Activated CD8-positive, alpha-beta memory T cell treated with anti-CD3 and anti-CD28 coated beads for 4 hours (primary cell): ENCODE data around the gene MRPS5.
A peak's percentile ranks its signal among the peaks of the same experiment; 100 is the strongest.

Source experiments
- DNase-seq, 2 donors: peaks; one replicate each; pipeline ENCODE4 v3.0.0-alpha.2; 2020; ENCODE audit warnings: low read depth in 2 of 2

The MRPS5 gene

GRCh38 chr2:95091885-95092555 lies 29.6 kb downstream of the MRPS5 start:
- DNase-seq = no peak

- no peak for DNase-seq
These were observed 34.2 kb downstream of the MRPS5 start for GRCh38 chr2:95087379-95087778.

GRCh38 chr2:95086017-95086416 lies 35.6 kb downstream of the MRPS5 start:
- DNase-seq = no peak

DNA sequence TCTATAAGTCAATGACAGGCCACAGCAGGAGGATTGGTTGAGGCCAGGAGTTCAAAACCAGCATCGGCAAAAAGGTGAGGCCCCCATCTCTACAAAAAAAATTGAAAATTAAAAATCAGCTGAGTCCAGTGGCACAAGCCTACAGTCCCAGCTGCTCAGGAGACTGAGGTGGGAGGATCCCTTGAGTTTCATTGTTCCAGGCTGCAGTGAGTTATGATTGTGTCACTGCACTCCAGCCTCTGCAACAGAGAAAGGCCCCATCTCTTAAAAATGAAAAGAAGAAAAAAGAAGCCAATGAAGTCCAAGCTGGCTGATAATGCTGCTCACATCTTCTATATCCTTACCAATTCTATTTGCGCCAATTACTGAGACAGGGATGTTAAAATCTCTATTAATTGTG lies 39.1 kb downstream of the MRPS5 start:
- DNase-seq = no peak

DNA sequence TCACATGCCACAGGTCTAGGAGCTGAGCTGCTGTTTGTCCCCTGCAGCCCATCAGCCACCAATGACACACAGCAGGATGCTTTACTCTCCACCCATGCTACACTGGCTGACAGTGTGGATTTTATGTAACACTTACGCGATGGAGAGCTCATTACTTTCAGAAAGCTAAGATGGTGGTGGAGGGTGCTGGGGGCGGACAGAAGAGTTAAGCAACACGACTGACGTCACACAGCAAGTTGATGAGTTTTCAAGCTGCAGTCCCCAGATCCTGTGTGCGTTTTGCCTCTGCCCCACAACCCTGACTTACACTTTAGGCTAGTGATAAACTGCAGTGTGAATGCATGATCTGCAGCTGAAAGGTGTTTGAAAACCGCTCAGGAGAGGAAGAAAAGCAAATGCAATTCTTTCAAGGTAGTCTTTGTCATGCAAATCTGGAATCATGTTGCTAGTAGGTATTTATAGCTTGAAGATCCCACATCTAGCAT lies 42.4 kb downstream of the MRPS5 start:
- no peak for DNase-seq

DNA sequence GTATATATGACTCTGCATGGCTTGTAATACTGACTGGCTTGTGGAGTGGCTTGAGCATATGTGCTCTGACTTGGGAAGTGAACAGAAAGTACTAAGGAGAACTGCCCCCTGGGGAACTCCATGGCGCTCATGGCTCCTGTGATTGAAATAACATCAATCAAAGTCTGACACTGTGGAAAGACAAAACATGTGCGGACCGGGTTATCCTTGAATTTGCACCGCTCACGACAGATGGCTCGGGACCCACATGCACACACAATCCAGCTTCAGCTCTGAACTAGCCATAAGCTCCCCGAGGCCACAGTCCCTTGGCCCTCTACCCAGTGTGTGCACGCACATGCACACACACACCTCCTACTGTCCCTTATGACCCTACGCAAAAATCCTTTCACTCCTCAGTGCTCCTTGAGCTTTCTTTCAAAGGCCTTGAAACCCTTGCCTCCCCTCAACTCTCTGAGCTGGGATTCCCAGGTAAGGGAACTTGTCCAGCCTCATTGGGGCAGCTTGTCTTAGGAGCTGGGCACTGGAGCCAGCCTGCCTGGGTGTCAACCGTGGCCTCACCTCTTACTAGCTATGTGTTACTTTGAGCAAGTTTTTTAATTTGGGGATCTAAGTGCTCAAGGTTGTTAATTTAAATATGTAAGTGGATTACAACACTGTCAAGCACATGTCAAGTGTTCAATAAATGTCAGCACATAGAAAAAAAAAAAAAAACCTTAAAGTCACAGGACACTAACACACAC lies 43.6 kb downstream of the MRPS5 start:
- no peak for DNase-seq

- DNase-seq = no peak
These were observed 44.1 kb downstream of the MRPS5 start for GRCh38 chr2:95077530-95077825.

GRCh38 chr2:95076705-95077529 lies 44.7 kb downstream of the MRPS5 start:
- DNase-seq = peak; percentile 73 to 81

- no peak for DNase-seq
These were observed 46.0 kb downstream of the MRPS5 start for GRCh38 chr2:95075440-95076132.

- peak in 1 of 2 donors; percentile 44 for DNase-seq
These were observed 46.8 kb downstream of the MRPS5 start for GRCh38 chr2:95074663-95075439.

- DNase-seq = no peak
These were observed 47.5 kb downstream of the MRPS5 start for GRCh38 chr2:95073856-95074662.

- no peak for DNase-seq
These were observed 49.2 kb downstream of the MRPS5 start for GRCh38 chr2:95072424-95072823.

- DNase-seq = no peak
These were observed 49.8 kb downstream of the MRPS5 start for GRCh38 chr2:95071856-95072255.

DNA sequence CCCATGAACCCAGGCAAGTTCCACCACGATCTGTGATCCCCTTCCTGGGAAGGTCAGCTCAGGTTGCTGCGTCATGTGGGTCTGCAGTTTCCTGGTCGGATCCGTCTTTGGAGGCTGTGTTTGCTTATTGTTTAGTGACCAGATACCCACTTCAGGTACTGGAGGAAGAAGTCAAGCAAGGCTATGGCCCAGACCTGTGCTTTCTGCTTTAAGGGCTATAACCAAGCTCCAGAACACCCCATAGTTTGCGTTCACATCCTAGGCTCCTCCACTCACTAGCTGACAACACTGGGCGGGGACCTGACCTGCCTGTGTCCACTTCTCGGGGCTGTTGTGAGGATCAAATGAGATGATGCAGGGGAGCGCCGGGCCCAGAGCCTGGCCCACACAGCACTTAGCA lies 52.1 kb downstream of the MRPS5 start:
- no peak for DNase-seq

- DNase-seq = no peak
These were observed 53.4 kb downstream of the MRPS5 start for GRCh38 chr2:95068256-95068655.

DNA sequence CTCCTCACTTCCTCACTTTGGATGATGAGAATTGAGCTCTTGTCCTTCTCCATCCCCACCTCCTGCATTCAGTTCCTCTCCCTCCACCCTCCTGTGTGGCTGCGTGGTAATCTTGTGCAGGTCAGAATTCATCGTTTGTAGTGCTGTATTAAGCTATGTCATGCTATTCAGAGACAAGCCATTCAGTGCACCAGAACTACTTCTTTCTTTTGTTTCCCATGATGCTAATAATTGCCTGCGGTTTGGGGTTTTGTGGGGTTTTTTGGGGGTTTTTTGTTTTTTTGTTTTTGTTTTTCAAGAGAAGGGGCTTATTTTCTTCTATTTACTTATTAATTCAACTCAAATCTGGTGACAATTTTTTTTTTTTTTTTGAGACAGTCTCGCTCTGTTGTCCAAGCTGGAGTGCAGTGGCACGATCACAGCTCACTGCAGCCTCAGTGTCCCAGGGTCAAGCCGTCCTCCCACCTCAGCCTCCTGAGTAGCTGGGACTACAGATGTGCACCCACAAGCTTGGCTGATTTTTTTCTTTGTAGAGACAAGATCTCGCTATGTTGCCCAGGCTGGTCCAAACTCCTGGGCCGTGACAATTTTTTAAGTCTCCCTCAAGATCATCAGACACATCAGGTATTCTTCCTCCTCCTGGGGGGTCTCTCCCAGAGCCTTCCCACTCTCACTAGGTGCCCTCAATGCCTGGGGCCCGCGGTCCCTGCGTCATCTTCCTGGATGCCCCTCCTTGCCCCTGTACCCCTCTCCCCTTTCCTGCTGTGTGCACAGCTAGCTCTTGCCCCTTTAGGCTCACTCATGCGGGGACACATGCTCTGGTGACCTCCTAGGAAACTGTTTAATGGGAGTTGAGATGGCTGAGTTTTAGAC lies 58.3 kb downstream of the MRPS5 start:
- DNase-seq = no peak

- DNase-seq = no peak
These were observed 59.1 kb downstream of the MRPS5 start for GRCh38 chr2:95062242-95063085.

DNA sequence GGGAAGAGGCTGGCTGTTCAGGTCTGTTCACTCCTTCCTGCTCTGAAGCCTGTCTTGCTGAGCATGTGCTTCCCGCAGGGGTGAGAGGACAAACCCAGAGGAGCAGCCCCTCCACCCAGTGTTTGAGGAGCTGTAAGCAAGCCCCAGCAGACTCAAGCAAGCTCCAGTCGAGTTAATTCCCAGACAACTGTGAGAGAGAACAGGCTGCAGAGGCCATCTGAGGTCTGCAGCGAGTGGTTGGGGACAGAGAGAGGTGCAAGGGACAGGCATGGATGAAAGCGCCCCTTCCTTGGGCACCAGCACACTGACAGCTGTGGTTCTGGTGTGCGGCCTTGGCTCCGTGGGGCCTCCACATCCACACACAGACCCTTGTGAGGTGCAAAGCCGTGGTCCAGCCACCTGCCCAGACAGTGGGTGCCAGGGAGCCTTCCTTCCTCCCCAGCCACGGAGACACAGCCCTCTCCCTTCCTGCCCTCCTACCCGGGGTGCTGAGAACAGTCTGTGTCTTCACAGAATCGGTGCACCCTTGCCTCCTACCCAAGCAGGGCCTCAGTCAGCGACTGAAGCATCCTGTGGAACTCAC lies 59.9 kb downstream of the MRPS5 start:
- no peak for DNase-seq
